K562 treated with DMSO at 1 percent for 48 hours (cell line): ENCODE results near the gene GCSAM. TPM values are rescaled to one million over a fixed set of nuclear protein-coding genes. Genes with fewer than 3 reads are reported as not detected.

ENCODE experiments used
- total RNA-seq: library from RNA; unstranded; fragments of 300-600 nt; gene quantifications from 2 replicates; pipeline ENCODE4 v1.2.3, GENCODE V29; 2022; ENCODE audit warnings: low replicate concordance; ENCODE audit errors: extremely low read depth

The GCSAM gene, protein sequence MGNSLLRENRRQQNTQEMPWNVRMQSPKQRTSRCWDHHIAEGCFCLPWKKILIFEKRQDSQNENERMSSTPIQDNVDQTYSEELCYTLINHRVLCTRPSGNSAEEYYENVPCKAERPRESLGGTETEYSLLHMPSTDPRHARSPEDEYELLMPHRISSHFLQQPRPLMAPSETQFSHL
- total RNA-seq: not detected in 2 replicates

DNA sequence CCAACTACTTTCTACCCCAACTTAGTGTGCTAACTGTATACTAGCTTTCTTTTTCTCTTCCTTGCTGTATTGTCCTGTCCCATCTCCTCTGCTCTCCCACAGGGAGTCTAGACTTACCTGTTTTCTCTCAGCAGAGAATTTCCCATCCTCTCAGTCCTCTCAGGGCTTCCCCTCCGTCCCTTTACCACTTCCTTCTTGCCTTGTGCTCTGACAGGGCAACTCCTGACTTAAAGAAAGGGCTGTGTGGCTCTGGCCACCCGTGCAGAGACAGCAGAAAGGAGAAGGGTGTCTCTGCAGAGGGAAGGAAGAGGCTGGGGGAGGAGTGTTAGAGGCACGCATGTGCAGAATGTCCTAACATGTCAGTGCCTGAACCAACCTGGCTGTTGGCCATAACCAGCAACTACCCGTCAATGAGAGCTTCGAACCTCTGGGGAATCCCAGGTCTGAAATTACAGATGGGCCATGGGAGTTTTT, at the start of gene GCSAM:
GCSAM (minus strand) TSS at position 274 of the 474 bp plus-strand sequence; CDS start at position 146, 128 bp downstream.

DNA sequence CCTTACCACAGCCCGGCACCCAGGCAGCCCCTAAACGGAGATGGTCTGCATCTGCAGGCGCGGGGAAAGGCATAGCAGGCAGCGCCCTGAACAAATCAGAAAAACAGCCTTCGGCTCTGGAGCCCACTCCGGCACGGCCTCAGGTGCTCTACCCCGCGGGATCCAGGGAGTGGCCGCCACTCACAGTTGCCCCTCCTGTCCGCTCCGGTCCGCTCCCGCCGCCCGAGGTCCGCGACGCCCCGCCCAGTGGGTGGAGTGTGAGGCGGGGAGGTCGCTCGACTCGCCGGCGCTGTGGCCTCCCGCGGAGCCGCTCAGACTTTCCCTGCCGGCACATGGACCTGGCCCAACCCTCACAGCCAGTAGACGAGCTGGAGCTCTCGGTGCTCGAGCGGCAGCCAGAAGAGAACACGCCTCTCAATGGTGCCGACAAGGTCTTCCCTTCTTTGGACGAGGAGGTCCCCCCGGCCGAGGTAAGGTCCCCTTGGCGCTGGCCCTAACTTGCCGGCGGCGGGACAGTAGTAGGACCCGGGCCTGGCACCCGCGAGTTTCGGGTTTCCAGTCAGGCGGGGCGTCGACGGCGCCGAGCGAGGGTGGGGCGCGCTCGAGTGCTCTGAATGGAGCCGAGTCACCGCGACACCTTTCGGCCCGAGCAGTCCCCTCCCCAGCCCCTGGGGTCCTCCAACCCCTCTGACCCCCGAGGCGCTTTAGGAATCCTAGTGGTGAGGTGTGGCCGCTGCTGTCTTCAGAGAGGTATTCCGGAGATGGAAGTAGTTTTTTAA, 46.8 kb downstream of the GCSAM start, which contains the start of gene C3orf52:
C3orf52 (plus strand) TSS at position 314 of the 779 bp plus-strand sequence; CDS start at position 333, 19 bp downstream.

Other genes with a start within 250 kb of the GCSAM start
- gene ABHD10, start 154.2 kb downstream of the GCSAM start, total RNA-seq: not detected in 2 replicates
- not detected in 2 replicates for gene TAGLN3, start 134.3 kb downstream of the GCSAM start, total RNA-seq
- gene TMPRSS7, start 98.5 kb downstream of the GCSAM start, total RNA-seq: not detected in 2 replicates
- not detected in 2 replicates for gene C3orf52, start 46.9 kb downstream of the GCSAM start, total RNA-seq
- not detected in 2 replicates for gene SLC9C1, start 161.0 kb upstream of the GCSAM start, total RNA-seq
- gene CD200, start 199.9 kb upstream of the GCSAM start, total RNA-seq: not detected in 2 replicates